Loucy (cell line): ENCODE results near the gene RNF215.
A peak's percentile ranks its signal among the peaks of the same experiment; 100 is the strongest.

Experiments
- H2AFZ ChIP-seq: fragments of 200-600 bp; sonication (generic); 2 replicates; pipeline ENCODE4 v1.6.0; 2016; ENCODE audit warnings: antibody characterized with exemption, mild to moderate bottlenecking, low read length, moderate library complexity
- H3F3A ChIP-seq: fragments of 200-600 bp; 2 replicates; pipeline ENCODE4 v1.6.0; 2016; ENCODE audit warnings: antibody characterized with exemption, low read depth, mild to moderate bottlenecking
- H3K27me3 ChIP-seq: fragments of 200-600 bp; sonication (generic); 2 replicates; pipeline ENCODE4 v1.6.1; 2014; ENCODE audit warnings: low read length, mild to moderate bottlenecking; ENCODE audit not compliant: insufficient read depth, poor library complexity, severe bottlenecking
- H3K36me3 ChIP-seq: fragments of 200-600 bp; sonication (generic); 2 replicates; pipeline ENCODE4 v1.6.1; 2016; ENCODE audit warnings: low read length; ENCODE audit not compliant: insufficient read depth
- H3K4me1 ChIP-seq: fragments of 200-600 bp; sonication (generic); 2 replicates; pipeline ENCODE4 v1.5.1; 2014; ENCODE audit warnings: low read length, mild to moderate bottlenecking; ENCODE audit not compliant: insufficient read depth, poor library complexity, severe bottlenecking
- H3K4me2 ChIP-seq: fragments of 200-600 bp; sonication (generic); 2 replicates; pipeline ENCODE4 v1.6.0; 2014; ENCODE audit warnings: antibody characterized with exemption, low read length, low read depth, mild to moderate bottlenecking; ENCODE audit not compliant: poor library complexity, severe bottlenecking
- H3K4me3 ChIP-seq: fragments of 200-600 bp; sonication (generic); 2 replicates; pipeline ENCODE4 v1.5.1; 2014; ENCODE audit warnings: low read length, mild to moderate bottlenecking, mixed read lengths; ENCODE audit not compliant: poor library complexity, severe bottlenecking
- H3K79me2 ChIP-seq: fragments of 200-600 bp; sonication (generic); 2 replicates; pipeline ENCODE4 v1.6.1; 2014; ENCODE audit warnings: low read length; ENCODE audit not compliant: insufficient read depth
- H3K9ac ChIP-seq: fragments of 200-600 bp; sonication (generic); 2 replicates; pipeline ENCODE4 v1.6.0; 2014; ENCODE audit warnings: mild to moderate bottlenecking, low read depth, low read length, moderate library complexity; ENCODE audit not compliant: poor library complexity, severe bottlenecking
- H3K9me2 ChIP-seq: fragments of 200-600 bp; sonication (generic); replicated peaks from 2 replicates; pipeline ENCODE4 v1.6.1; 2016; ENCODE audit warnings: low read depth, low read length, mixed read lengths
- H3K9me3 ChIP-seq: fragments of 200-600 bp; sonication (generic); 2 replicates; pipeline ENCODE4 v1.6.1; 2014; ENCODE audit warnings: mild to moderate bottlenecking, antibody characterized with exemption, low read length, low read depth; ENCODE audit not compliant: insufficient read depth
- H4K20me1 ChIP-seq: fragments of 200-600 bp; sonication (generic); 2 replicates; pipeline ENCODE4 v1.6.0; 2014; ENCODE audit warnings: antibody characterized with exemption, low read length, mild to moderate bottlenecking; ENCODE audit not compliant: insufficient read depth, poor library complexity, severe bottlenecking
- CTCF ChIP-seq: fragments of 200-600 bp; sonication (generic); conservative IDR thresholded peaks from 2 replicates; pipeline ENCODE4 v1.5.1; 2014; ENCODE audit warnings: mild to moderate bottlenecking, antibody characterized with exemption, low read length
- EZH2phosphoT487 ChIP-seq: fragments of 200-600 bp; IDR thresholded peaks from 2 replicates; pipeline ENCODE4 v1.6.1; 2018; ENCODE audit warnings: antibody characterized with exemption, mild to moderate bottlenecking, moderate library complexity, borderline replicate concordance

The RNF215 gene

GRCh38 chr22:30421695-30422480 is 34.7 kb upstream of the RNF215 start:
- Histone ChIP-seq H3K4me2 (peak overlapping the region; percentile 95), H3K9me2 (no peaks in the 10 kb centered on the region), H3K9me3 (no peaks in the 10 kb centered on the region), H3K36me3 (peaks cover 22% of the 10 kb centered on the region; the same call in 1 of the 2 replicates), H2AFZ (no peak overlapping the region), H3K4me3 (peak overlapping the region; percentile 90), H3F3A (0 out of 2 replicates have a peak, but pooled peaks cover 4% of the 10 kb centered on the region), H3K4me1 (peaks cover 47% of the 10 kb centered on the region), H3K9ac (peak overlapping the region; percentile 91), H3K79me2 (peaks cover 52% of the 10 kb centered on the region), H4K20me1 (peaks cover 4% of the 10 kb centered on the region), H3K27me3 (no peaks in the 10 kb centered on the region)
- no peak for TF ChIP-seq CTCF
- no peak for TF ChIP-seq EZH2phosphoT487

- H3K79me2 ChIP-seq: peaks cover 39% of the 10 kb centered on the region
- H4K20me1 ChIP-seq: no peaks in the 10 kb centered on the region
- TF ChIP-seq CTCF (no peak), EZH2phosphoT487 (no peak)
- H3K36me3 ChIP-seq: peaks cover 36% of the 10 kb centered on the region; the same call in 1 of the 2 replicates
- 0 out of 2 replicates have a peak, but pooled peaks cover 4% of the 10 kb centered on the region for H3F3A ChIP-seq
- no peaks in the 10 kb centered on the region for H3K9me3 ChIP-seq
- H3K4me2 ChIP-seq: peak overlapping the region; percentile 95
- peak overlapping the region; percentile 90 for H3K4me3 ChIP-seq
- no peaks in the 10 kb centered on the region for H3K9me2 ChIP-seq
- peaks cover 40% of the 10 kb centered on the region for H3K4me1 ChIP-seq
- no peaks in the 10 kb centered on the region for H3K27me3 ChIP-seq
- H3K9ac ChIP-seq: peak overlapping the region; percentile 91
- H2AFZ ChIP-seq: no peak overlapping the region
Measured at GRCh38 chr22:30420347-30421125, 33.3 kb upstream of the RNF215 start.

GRCh38 chr22:30416837-30417236 is 29.6 kb upstream of the RNF215 start:
- Histone ChIP-seq H2AFZ (no peak overlapping the region), H3K4me2 (no peak overlapping the region), H3F3A (no peaks in the 10 kb centered on the region), H3K9me3 (no peaks in the 10 kb centered on the region), H3K79me2 (peaks cover 16% of the 10 kb centered on the region; the same call in 1 of the 2 replicates), H3K9ac (no peak overlapping the region), H3K4me1 (peaks cover 16% of the 10 kb centered on the region), H3K36me3 (peaks cover 62% of the 10 kb centered on the region; the same call in 1 of the 2 replicates), H4K20me1 (no peaks in the 10 kb centered on the region), H3K9me2 (no peaks in the 10 kb centered on the region), H3K27me3 (no peaks in the 10 kb centered on the region), H3K4me3 (no peak overlapping the region)
- no peak for TF ChIP-seq EZH2phosphoT487
